GM23248 (cell line): ENCODE results near the gene ADGRL4.

Experiments used
- EZH2 ChIP-seq: fragments of 200-600 bp; sonication (generic); IDR thresholded peaks from 2 replicates; pipeline ENCODE4 v1.6.1; 2018; ENCODE audit warnings: antibody characterized with exemption, mild to moderate bottlenecking; ENCODE audit not compliant: insufficient read depth, poor library complexity, severe bottlenecking
- EZH2phosphoT487 ChIP-seq: fragments of 200-600 bp; sonication (generic); IDR thresholded peaks from 2 replicates; pipeline ENCODE4 v1.6.1; 2018; ENCODE audit warnings: antibody characterized with exemption, moderate library complexity, mild to moderate bottlenecking, low read depth; ENCODE audit not compliant: insufficient read depth

- TF ChIP-seq EZH2 (no peak), EZH2phosphoT487 (no peak)
Measured at GRCh38 chr1:78902641-78903040, 103.9 kb downstream of the ADGRL4 start.
